HUES48 (cell line): ENCODE measurements around the gene ZNF394.
"Not testable (repeated sequence)": the region's sequence is repeated elsewhere in the genome, so short reads cannot be mapped to it uniquely, and the experiment has no call there.

Experiments
- H3K27ac ChIP-seq: one replicate; pipeline ENCODE4 v1.7.0; 2013; ENCODE audit warnings: low read depth, low read length, inconsistent platforms
- H3K27me3 ChIP-seq: 2 replicates; pipeline ENCODE4 v1.6.1; 2013; ENCODE audit warnings: mild to moderate bottlenecking, low read length; ENCODE audit not compliant: control insufficient read depth, insufficient read depth
- H3K36me3 ChIP-seq: 2 replicates; pipeline ENCODE4 v1.6.1; 2013; ENCODE audit warnings: low read length; ENCODE audit not compliant: control insufficient read depth, insufficient read depth
- H3K4me1 ChIP-seq: 2 replicates; pipeline ENCODE4 v1.6.1; 2013; ENCODE audit warnings: mild to moderate bottlenecking, low read length; ENCODE audit not compliant: control insufficient read depth, insufficient read depth
- H3K4me3 ChIP-seq: 2 replicates; pipeline ENCODE4 v1.5.1; 2013; ENCODE audit warnings: mild to moderate bottlenecking, low read depth, low read length
- H3K9ac ChIP-seq: 2 replicates; pipeline ENCODE4 v1.6.1; 2013; ENCODE audit warnings: mild to moderate bottlenecking, low read depth, low read length, moderate library complexity
- H3K9me3 ChIP-seq: 2 replicates; pipeline ENCODE4 v1.6.1; 2013; ENCODE audit warnings: low read length; ENCODE audit not compliant: control insufficient read depth, insufficient read depth

Gene ZNF394

DNA sequence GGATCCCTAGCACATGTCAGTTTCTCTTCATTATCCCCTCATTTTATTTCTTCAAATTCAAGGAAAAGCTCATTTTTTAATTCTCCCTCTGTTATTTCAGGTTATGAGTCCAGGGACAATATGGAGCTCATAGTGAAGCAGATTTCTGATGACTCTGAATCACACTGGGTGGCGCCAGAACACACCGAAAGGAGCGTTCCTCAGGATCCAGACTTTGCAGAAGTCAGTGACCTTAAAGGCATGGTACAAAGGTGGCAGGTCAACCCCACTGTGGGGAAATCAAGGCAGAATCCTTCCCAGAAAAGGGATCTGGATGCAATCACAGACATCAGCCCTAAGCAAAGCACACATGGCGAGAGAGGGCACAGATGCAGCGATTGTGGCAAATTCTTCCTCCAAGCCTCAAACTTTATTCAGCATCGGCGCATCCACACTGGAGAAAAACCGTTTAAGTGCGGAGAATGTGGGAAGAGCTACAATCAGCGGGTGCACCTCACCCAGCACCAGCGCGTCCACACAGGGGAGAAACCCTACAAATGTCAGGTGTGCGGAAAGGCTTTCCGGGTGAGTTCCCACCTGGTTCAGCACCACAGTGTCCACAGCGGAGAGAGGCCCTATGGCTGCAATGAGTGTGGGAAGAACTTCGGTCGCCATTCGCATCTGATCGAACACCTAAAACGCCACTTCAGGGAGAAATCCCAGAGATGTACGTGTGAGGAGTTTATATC lies 25.8 kb upstream of the ZNF394 start:
- Histone ChIP-seq H3K27me3 (no peaks in the 10 kb centered on the region), H3K4me1 (no peaks in the 10 kb centered on the region), H3K27ac (no peak overlapping the region), H3K4me3 (no peak overlapping the region), H3K36me3 (peaks cover 50% of the 10 kb centered on the region), H3K9me3 (peaks cover 21% of the 10 kb centered on the region), H3K9ac (no peak overlapping the region)

- Histone ChIP-seq H3K27ac (no peak overlapping the region), H3K9ac (no peak overlapping the region), H3K4me3 (no peak overlapping the region), H3K9me3 (no peaks in the 10 kb centered on the region), H3K27me3 (no peaks in the 10 kb centered on the region), H3K4me1 (no peaks in the 10 kb centered on the region), H3K36me3 (peaks cover 35% of the 10 kb centered on the region)
Measured at GRCh38 chr7:99521399-99521798, 21.3 kb upstream of the ZNF394 start.

GRCh38 chr7:99514050-99514449 lies 14.0 kb upstream of the ZNF394 start:
- no peaks in the 10 kb centered on the region for H3K27me3 ChIP-seq
- no peak overlapping the region for H3K4me3 ChIP-seq
- H3K9me3 ChIP-seq: no peaks in the 10 kb centered on the region
- H3K36me3 ChIP-seq: peaks cover 36% of the 10 kb centered on the region
- no peak overlapping the region for H3K9ac ChIP-seq
- H3K4me1 ChIP-seq: no peaks in the 10 kb centered on the region
- no peak overlapping the region for H3K27ac ChIP-seq

GRCh38 chr7:99505324-99505662 lies 5.2 kb upstream of the ZNF394 start:
- Histone ChIP-seq H3K27ac (peak overlapping the region; percentile 94), H3K9me3 (no peaks in the 10 kb centered on the region), H3K9ac (peak overlapping the region; percentile 52; the same call in 1 of the 2 replicates), H3K4me1 (0 out of 2 replicates have a peak, but pooled peaks cover 3% of the 10 kb centered on the region), H3K27me3 (no peaks in the 10 kb centered on the region), H3K4me3 (peak overlapping the region; percentile 86), H3K36me3 (no peaks in the 10 kb centered on the region)

- Histone ChIP-seq H3K27me3 (no peaks in the 10 kb centered on the region), H3K27ac (peak within 1 kb of the TSS; percentile 94), H3K4me1 (0 out of 2 replicates have a peak, but pooled peaks cover 3% of the 10 kb centered on the region), H3K4me3 (peak within 1 kb of the TSS; percentile 86), H3K9ac (peak within 1 kb of the TSS; percentile 52), H3K9me3 (no peaks in the 10 kb centered on the region), H3K36me3 (no peaks in the 10 kb centered on the region)
Measured at GRCh38 chr7:99504603-99505323, 4.7 kb upstream of the ZNF394 start, which contains the start of gene ZKSCAN5. Gene ZKSCAN5 (plus strand): TSS chr7:99504662. CDS start chr7:99506045, 1,383 bp downstream.

GRCh38 chr7:99504281-99504602 lies 4.2 kb upstream of the ZNF394 start:
- peak overlapping the region; percentile 86 for H3K4me3 ChIP-seq
- no peaks in the 10 kb centered on the region for H3K27me3 ChIP-seq
- H3K9ac ChIP-seq: no peak overlapping the region
- no peaks in the 10 kb centered on the region for H3K9me3 ChIP-seq
- peak overlapping the region; percentile 29 for H3K27ac ChIP-seq
- H3K36me3 ChIP-seq: no peaks in the 10 kb centered on the region
- H3K4me1 ChIP-seq: 0 out of 2 replicates have a peak, but pooled peaks cover 3% of the 10 kb centered on the region

GRCh38 chr7:99501236-99501635 lies 1.2 kb upstream of the ZNF394 start:
- 0 out of 2 replicates have a peak overlapping the region, but pooled peaks have one; percentile 97 for H3K4me3 ChIP-seq
- H3K27ac ChIP-seq: not testable (repeated sequence)

DNA sequence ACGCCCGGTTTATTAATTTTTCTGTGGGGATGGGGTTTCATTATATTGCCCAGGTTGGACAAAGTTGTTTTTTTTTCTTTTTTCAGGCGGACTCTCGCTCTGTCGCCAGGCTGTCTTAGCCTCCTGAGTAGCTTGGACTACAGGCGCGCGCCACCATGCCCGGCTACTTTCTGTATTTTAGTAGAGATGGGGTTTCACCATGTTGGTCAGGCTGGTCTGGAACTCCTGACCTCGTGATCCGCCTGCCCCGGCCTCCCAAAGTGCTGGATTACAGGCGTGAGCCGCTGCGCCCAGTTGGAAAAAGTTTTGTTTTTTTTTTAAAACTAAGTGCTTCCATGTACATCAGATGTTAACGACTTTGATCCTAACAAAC lies 542 bp upstream of the ZNF394 start:
- peaks cover 15% of the 10 kb centered on the region for H3K36me3 ChIP-seq
- peak overlapping the region; percentile 97 for H3K4me3 ChIP-seq
- peak overlapping the region; percentile 97 for H3K27ac ChIP-seq
- no peaks in the 10 kb centered on the region for H3K27me3 ChIP-seq
- H3K9ac ChIP-seq: peak overlapping the region; percentile 34; the same call in 1 of the 2 replicates
- H3K4me1 ChIP-seq: 0 out of 2 replicates have a peak, but pooled peaks cover under 1% of the 10 kb centered on the region
- H3K9me3 ChIP-seq: no peaks in the 10 kb centered on the region

More at GRCh38 chr7:99501236-99501635, 1.2 kb upstream of the ZNF394 start:
- not testable (repeated sequence) for H3K9ac ChIP-seq, H3K4me1 ChIP-seq, H3K27me3 ChIP-seq, H3K9me3 ChIP-seq
- peaks cover 13% of the 10 kb centered on the region for H3K36me3 ChIP-seq

DNA sequence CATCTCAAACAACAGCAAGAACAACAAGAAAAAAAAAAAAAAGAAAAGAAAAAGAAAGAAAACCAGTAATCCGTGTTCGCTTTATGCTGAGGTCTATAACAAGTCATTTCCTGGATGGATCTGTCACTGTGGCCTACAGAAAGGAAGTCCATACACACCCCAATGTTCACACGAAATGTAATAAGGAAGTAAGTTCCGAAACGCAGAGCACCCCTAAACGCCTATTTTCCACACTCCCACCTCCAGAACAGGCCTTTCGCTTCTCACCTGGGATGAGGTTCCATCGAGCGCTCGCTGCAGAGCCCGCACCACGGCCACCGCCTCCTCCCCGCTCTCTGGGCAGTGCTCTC lies 735 bp downstream of the ZNF394 start:
- H3K4me1 ChIP-seq: no peaks in the 10 kb centered on the region
- peak overlapping the region; percentile 97 for H3K27ac ChIP-seq
- H3K9me3 ChIP-seq: peaks cover 2% of the 10 kb centered on the region
- peak overlapping the region; percentile 94 for H3K9ac ChIP-seq
- peak overlapping the region; percentile 97 for H3K4me3 ChIP-seq
- H3K27me3 ChIP-seq: no peaks in the 10 kb centered on the region
- peaks cover 20% of the 10 kb centered on the region for H3K36me3 ChIP-seq

GRCh38 chr7:99498546-99498944 lies 1.5 kb downstream of the ZNF394 start:
- peak overlapping the region; percentile 97 for H3K4me3 ChIP-seq
- H3K27me3 ChIP-seq: no peaks in the 10 kb centered on the region
- no peak overlapping the region for H3K9ac ChIP-seq
- no peaks in the 10 kb centered on the region for H3K4me1 ChIP-seq
- peaks cover 8% of the 10 kb centered on the region for H3K9me3 ChIP-seq
- H3K36me3 ChIP-seq: peaks cover 28% of the 10 kb centered on the region
- no peak overlapping the region for H3K27ac ChIP-seq
